Measurements from ENCODE around the gene ERBIN.
"Not testable (repeated sequence)": the region's sequence is repeated elsewhere in the genome, so short reads cannot be mapped to it uniquely, and the experiment has no call there.

ERBIN gene

GRCh38 chr5:66009277-66009676 is 82.9 kb downstream of the ERBIN start:
- no peak for DNase-seq (ENCODE audit: low read depth in 3 of 3)

- DNase-seq (ENCODE audit: low read depth in 3 of 3), result no peak
Observed at GRCh38 chr5:66010476-66010875, 84.1 kb downstream of the ERBIN start.

GRCh38 chr5:66012271-66012670 is 85.9 kb downstream of the ERBIN start:
- DNase-seq (ENCODE audit: low read depth in 3 of 3), result no peak

GRCh38 chr5:66013397-66013796 is 87.0 kb downstream of the ERBIN start:
- no peak for DNase-seq (ENCODE audit: low read depth in 3 of 3)

- no peak for DNase-seq (ENCODE audit: low read depth in 3 of 3)
Observed at GRCh38 chr5:66013906-66014305, 87.5 kb downstream of the ERBIN start.

GRCh38 chr5:66015196-66015960 is 89.0 kb downstream of the ERBIN start:
- no peak for DNase-seq (ENCODE audit: low read depth in 3 of 3)

GRCh38 chr5:66021585-66021984 is 95.2 kb downstream of the ERBIN start:
- DNase-seq (ENCODE audit: low read depth in 3 of 3), result no peak

- DNase-seq (ENCODE audit: low read depth in 3 of 3), result no peak
Observed at GRCh38 chr5:66039296-66039695, 112.9 kb downstream of the ERBIN start.

GRCh38 chr5:66039701-66040100 is 113.3 kb downstream of the ERBIN start:
- no peak for DNase-seq (ENCODE audit: low read depth in 3 of 3)

- DNase-seq (ENCODE audit: low read depth in 3 of 3), result no peak
Observed at GRCh38 chr5:66041627-66042026, 115.3 kb downstream of the ERBIN start.

- DNase-seq (ENCODE audit: low read depth in 3 of 3), result no peak
Observed at GRCh38 chr5:66057239-66057638, 130.9 kb downstream of the ERBIN start.

- not testable (repeated sequence) for DNase-seq (ENCODE audit: low read depth in 3 of 3)
Observed at GRCh38 chr5:66061320-66061719, 134.9 kb downstream of the ERBIN start.

GRCh38 chr5:66063061-66063460 is 136.7 kb downstream of the ERBIN start:
- DNase-seq (ENCODE audit: low read depth in 3 of 3), result not testable (repeated sequence)

GRCh38 chr5:66066826-66067225 is 140.5 kb downstream of the ERBIN start:
- DNase-seq (ENCODE audit: low read depth in 3 of 3), result no peak

GRCh38 chr5:66072031-66072430 is 145.7 kb downstream of the ERBIN start:
- no peak for DNase-seq (ENCODE audit: low read depth in 3 of 3)

GRCh38 chr5:66074901-66075300 is 148.5 kb downstream of the ERBIN start:
- DNase-seq (ENCODE audit: low read depth in 3 of 3), result no peak

- DNase-seq (ENCODE audit: low read depth in 3 of 3), result no peak
Observed at GRCh38 chr5:66080664-66081063, 154.3 kb downstream of the ERBIN start.

GRCh38 chr5:66089384-66089783 is 163.0 kb downstream of the ERBIN start:
- DNase-seq (ENCODE audit: low read depth in 3 of 3), result no peak

- DNase-seq (ENCODE audit: low read depth in 3 of 3), result no peak
Observed at GRCh38 chr5:66100851-66101250, 174.5 kb downstream of the ERBIN start.

GRCh38 chr5:66113160-66113559 is 186.8 kb downstream of the ERBIN start:
- DNase-seq (ENCODE audit: low read depth in 3 of 3), result no peak

- no peak for DNase-seq (ENCODE audit: low read depth in 3 of 3)
Observed at GRCh38 chr5:66118304-66118703, 191.9 kb downstream of the ERBIN start.

- no peak for DNase-seq (ENCODE audit: low read depth in 3 of 3)
Observed at GRCh38 chr5:66122379-66123034, 196.1 kb downstream of the ERBIN start.

- no peak for DNase-seq (ENCODE audit: low read depth in 3 of 3)
Observed at GRCh38 chr5:66129144-66129543, 202.8 kb downstream of the ERBIN start.
